ENCODE results near the gene ANKMY2.

GRCh38 chr7:16693601-16694318, 48.2 kb upstream of the ANKMY2 start:
- TF ChIP-seq CTCF (IDR thresholded peaks at IDR 0.05) (no peak), POLR2AphosphoS5 (IDR thresholded peaks at IDR 0.05) (no peak)

All from suprapubic skin (tissue), 3 donors.